ENCODE results near the gene LMBR1. TPM values are rescaled to one million over a fixed set of nuclear protein-coding genes. Genes with fewer than 3 reads are reported as not detected.

LMBR1 gene
- total RNA-seq, 4 donors from 2014 or later: 39.9 to 63.0 (median 59.0) TPM

GRCh38 chr7:156842740-156843140, 50.2 kb downstream of the LMBR1 start:
- no peaks in the 10 kb centered on the region for H3K4me1 ChIP-seq
- no peaks in the 10 kb centered on the region for H3K9me3 ChIP-seq
- no peaks in the 10 kb centered on the region for H3K36me3 ChIP-seq
- TF ChIP-seq POLR2A (IDR thresholded peaks at IDR 0.05) (no peak), EP300 (IDR thresholded peaks at IDR 0.05) (no peak), CTCF (IDR thresholded peaks at IDR 0.05) (no peak), POLR2AphosphoS5 (IDR thresholded peaks at IDR 0.05) (no peak)
- H3K4me3 ChIP-seq: no peak overlapping the region
- no peak for ATAC-seq
- H3K27me3 ChIP-seq: no peaks in the 10 kb centered on the region
- 58% methylated on average over 2 of the region's 2 CpGs; no CpG with 5 or more reads in 1 of the 2 donors for WGBS, 2 donors (ENCODE audit: low coverage in 1 of 2)
- H3K27ac ChIP-seq: no peak overlapping the region

GRCh38 chr7:156842317-156842716, 50.7 kb downstream of the LMBR1 start:
- H3K36me3 ChIP-seq: no peaks in the 10 kb centered on the region
- TF ChIP-seq CTCF (IDR thresholded peaks at IDR 0.05): no peak
- no peak for TF ChIP-seq POLR2A (IDR thresholded peaks at IDR 0.05)
- no peak for TF ChIP-seq POLR2AphosphoS5 (IDR thresholded peaks at IDR 0.05)
- TF ChIP-seq EP300 (IDR thresholded peaks at IDR 0.05): no peak
- H3K4me1 ChIP-seq: no peaks in the 10 kb centered on the region
- no peaks in the 10 kb centered on the region for H3K9me3 ChIP-seq
- no peak overlapping the region for H3K4me3 ChIP-seq
- no peak for ATAC-seq
- H3K27ac ChIP-seq: no peak overlapping the region
- H3K27me3 ChIP-seq: no peaks in the 10 kb centered on the region
- 79 to 87% methylated on average over 5 of the region's 5 CpGs for WGBS, 2 donors (ENCODE audit: low coverage in 1 of 2)

- 26 to 66% methylated on average over 2 of the region's 2 CpGs for WGBS, 2 donors (ENCODE audit: low coverage in 1 of 2)
- TF ChIP-seq POLR2AphosphoS5 (IDR thresholded peaks at IDR 0.05) (no peak), CTCF (IDR thresholded peaks at IDR 0.05) (no peak), EP300 (IDR thresholded peaks at IDR 0.05) (no peak), POLR2A (IDR thresholded peaks at IDR 0.05) (no peak)
- no peaks in the 10 kb centered on the region for H3K36me3 ChIP-seq
- no peaks in the 10 kb centered on the region for H3K4me1 ChIP-seq
- no peak for ATAC-seq
- H3K27me3 ChIP-seq: no peaks in the 10 kb centered on the region
- no peak overlapping the region for H3K27ac ChIP-seq
- H3K9me3 ChIP-seq: no peaks in the 10 kb centered on the region
- H3K4me3 ChIP-seq: no peak overlapping the region
Observed at GRCh38 chr7:156841497-156841896, 51.5 kb downstream of the LMBR1 start.

- no peak for ATAC-seq
- H3K27ac ChIP-seq: no peak overlapping the region
- H3K27me3 ChIP-seq: no peaks in the 10 kb centered on the region
- H3K9me3 ChIP-seq: no peaks in the 10 kb centered on the region
- TF ChIP-seq POLR2AphosphoS5 (IDR thresholded peaks at IDR 0.05) (no peak), POLR2A (IDR thresholded peaks at IDR 0.05) (no peak), CTCF (IDR thresholded peaks at IDR 0.05) (no peak), EP300 (IDR thresholded peaks at IDR 0.05) (no peak)
- 63 to 71% methylated on average over 3 to 5 of the region's 5 CpGs for WGBS, 2 donors (ENCODE audit: low coverage in 1 of 2)
- H3K4me1 ChIP-seq: no peaks in the 10 kb centered on the region
- no peak overlapping the region for H3K4me3 ChIP-seq
- peaks cover 0 to 7% of the 10 kb centered on the region in 2 donors for H3K36me3 ChIP-seq
Observed at GRCh38 chr7:156840134-156840533, 52.8 kb downstream of the LMBR1 start.

- no peaks in the 10 kb centered on the region for H3K27me3 ChIP-seq
- no peak for ATAC-seq
- H3K4me3 ChIP-seq: no peak overlapping the region
- H3K4me1 ChIP-seq: no peaks in the 10 kb centered on the region
- H3K9me3 ChIP-seq: no peaks in the 10 kb centered on the region
- TF ChIP-seq CTCF (IDR thresholded peaks at IDR 0.05) (no peak), EP300 (IDR thresholded peaks at IDR 0.05) (no peak), POLR2AphosphoS5 (IDR thresholded peaks at IDR 0.05) (no peak), POLR2A (IDR thresholded peaks at IDR 0.05) (no peak)
- peaks cover 0 to 31% of the 10 kb centered on the region in 2 donors for H3K36me3 ChIP-seq
- 90 to 93% methylated on average over 1 to 3 of the region's 3 CpGs for WGBS, 2 donors (ENCODE audit: low coverage in 1 of 2)
- no peak overlapping the region for H3K27ac ChIP-seq
Observed at GRCh38 chr7:156836443-156836842, 56.5 kb downstream of the LMBR1 start.

All from gastroesophageal sphincter (tissue), 4 donors.